HG03571 (cell line): ENCODE results near the gene GDPD1.
"Not testable (repeated sequence)": the region's sequence is repeated elsewhere in the genome, so short reads cannot be mapped to it uniquely, and the experiment has no call there.

Source experiments
- ATAC-seq: cut with Tn5 transposase; IDR thresholded peaks from one replicate; pipeline ENCODE4 v1.9.1; 2021; ENCODE audit not compliant: unreplicated experiment

GDPD1 gene

DNA sequence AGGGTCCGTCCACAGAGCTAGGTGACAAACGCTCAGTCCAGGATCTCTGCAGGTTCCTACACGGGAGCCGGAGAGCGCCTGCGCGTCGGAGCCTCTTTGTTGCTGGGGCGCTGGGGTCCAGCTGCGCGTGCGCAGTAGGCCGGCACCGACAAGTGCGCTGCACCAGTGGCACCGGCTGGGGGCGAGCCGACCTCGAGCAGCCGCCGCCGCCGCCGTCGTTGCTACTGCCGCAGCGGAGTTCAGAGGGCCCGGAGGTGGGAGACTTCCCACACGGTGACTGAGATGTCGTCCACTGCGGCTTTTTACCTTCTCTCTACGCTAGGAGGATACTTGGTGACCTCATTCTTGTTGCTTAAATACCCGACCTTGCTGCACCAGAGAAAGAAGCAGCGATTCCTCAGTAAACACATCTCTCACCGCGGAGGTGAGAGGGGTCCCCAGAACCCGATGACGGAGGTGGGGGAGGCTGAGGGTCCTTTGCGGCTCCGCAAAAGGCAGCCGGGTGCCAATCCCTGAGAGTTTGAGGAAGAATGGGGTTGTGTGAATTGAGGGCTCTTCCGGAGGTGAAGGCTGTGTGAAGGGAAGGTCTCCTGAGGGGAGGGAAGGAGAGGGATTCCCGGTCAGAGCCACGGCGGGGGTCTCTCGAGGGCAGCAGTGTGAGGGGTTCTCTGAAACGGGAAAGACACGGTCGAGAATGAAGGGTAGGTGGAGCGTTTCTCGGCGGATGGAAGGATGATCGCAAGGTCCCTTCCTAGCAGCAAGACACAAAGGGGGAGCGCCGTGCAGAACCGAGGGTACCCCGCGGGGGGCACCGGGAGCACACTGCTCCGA, at the start of gene GDPD1:
Gene GDPD1, plus strand, starts transcription at position 184 of the 831 bp plus-strand sequence. Its CDS starts 99 bp downstream, at position 283.
- peak; percentile 97 for ATAC-seq

DNA sequence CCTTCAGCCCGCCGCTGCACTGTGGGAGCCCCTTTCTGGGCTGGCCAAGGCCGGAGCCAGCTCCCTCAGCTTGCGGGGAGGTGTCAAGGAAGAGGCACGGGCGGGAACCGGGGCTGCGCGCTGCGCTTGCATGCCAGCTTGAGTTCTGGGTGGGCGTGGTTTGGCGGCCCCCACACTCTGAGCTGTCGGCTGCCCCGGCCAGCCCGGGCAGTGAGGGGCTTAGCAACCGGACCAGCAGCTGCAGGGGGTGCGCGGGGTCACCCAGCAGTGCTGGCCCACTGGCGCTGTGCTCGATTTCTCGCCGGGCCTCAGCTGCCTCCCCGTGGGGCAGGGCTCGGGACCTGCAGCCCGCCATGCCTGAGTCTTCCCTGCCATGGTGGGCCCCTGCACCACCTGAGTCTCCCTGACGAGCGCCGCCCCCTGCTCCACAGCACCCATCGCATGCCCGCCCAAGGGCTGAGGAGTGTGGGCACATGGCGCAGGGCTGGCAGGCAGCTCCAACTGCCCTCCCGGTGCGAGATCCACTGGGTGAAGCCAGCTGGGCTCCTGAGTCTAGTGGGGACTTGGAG, 47.8 kb upstream of the GDPD1 start:
- ATAC-seq: no peak

DNA sequence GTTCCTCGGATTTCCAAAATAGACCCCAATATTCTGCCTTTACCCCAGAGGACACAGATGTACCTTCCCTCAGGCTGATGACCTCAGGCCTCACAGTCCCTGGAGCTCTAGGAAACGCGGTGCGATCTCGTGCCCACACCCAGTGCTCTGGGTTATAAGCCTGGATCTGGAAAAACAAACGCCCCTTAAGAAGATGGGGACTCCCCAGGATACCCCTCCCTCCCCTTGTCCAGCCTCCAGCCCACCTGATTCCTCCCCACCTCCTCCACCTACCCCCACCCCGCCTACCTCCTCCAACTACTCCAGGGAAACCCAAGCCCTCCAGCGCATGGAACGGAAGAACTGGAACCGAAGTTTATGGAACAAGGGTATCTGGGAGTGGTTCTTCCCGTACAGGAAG, 45.6 kb upstream of the GDPD1 start:
- ATAC-seq: no peak

DNA sequence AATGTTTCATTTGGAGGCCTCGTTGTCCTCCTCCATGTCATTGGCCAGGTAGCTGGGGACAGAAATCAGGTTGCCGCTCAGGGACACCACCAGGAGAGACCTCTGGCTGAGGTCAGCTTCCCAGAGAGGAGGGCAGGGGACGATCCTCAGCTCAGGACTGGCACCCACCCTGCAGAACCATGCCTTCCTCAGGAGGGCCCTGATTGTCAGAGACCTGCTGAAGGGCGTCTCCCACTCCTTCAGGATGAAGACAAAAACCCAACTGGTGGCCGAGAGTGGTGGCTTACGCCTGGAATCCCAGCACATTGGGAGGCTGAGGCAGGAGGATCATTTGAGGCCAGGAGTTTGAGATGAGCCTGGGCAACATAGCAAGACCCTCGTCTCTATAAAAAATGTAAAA, 45.2 kb upstream of the GDPD1 start:
- no peak for ATAC-seq

DNA sequence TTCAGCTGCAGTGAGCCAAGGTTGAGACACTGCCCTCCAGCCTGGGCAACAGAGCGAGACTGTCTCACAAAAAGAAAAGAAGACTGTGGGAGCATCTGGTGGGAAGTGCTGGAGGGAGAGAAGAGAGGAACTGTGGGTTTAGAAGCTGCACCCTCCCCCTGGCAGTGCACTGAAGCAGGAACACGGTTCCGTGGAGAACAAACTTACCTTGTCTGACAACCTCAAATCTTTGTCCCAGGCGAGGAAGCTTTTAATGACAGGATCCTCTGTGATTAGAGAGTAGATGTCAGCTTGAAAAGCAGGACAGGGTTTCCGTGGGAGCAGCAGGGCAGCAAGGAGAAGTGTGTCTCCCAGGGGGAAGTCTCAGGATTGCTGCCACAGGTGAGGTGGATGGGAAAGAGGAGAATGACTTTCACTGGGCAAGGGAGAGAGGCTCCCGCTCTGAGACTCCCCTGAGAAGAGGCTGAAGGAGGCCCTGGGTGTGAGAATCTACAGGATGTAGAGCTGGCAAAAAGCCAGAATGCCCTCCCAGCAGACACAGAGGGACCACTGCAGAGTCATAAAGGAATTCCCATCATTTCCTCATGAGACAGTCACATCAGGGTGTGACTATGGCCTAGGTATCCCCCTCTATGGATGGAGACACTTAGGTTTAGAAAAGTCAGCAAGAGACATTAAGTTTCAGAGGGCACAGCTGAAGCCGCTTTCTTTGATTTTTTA, 41.9 kb upstream of the GDPD1 start:
- ATAC-seq: no peak

DNA sequence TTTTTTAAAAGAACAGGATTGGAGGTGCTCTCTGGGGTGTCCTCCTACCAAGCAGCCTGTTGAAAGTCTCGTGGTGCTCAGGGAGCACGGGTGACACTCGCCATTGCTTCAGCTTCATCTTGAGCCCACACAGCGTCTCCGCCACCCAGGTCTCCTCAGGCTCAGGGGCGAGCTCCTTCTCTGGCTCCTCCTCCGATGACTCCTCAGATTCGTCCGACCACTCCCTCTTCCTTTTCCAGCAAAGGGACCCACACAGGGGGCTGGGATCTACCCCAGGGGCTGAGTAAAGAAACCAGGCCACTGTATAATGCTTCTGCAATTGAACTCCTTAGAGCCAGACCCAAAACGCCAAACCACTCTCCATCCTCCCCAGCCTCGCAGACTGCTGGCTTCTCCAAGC, 40.7 kb upstream of the GDPD1 start:
- ATAC-seq: not testable (repeated sequence)

DNA sequence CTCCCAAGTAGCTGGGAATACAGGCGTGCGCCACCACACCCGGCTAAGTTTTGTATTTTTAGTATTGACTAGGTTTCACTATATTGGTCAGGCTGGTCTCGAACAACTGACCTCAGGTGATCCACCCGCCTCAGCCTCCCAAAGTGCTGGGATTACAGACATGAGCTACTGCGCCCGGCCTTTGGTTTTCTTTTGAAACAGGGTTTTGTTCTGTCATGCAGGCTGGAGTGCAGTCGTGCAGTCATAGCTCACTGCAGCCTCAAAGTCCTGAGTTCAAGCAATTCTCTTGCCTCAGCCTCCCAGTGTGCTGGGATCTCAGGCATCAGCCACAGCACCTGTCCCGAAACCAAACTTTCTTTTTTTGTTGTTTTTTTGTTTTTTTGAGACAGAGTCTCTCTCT, 39.7 kb upstream of the GDPD1 start:
- no peak for ATAC-seq

DNA sequence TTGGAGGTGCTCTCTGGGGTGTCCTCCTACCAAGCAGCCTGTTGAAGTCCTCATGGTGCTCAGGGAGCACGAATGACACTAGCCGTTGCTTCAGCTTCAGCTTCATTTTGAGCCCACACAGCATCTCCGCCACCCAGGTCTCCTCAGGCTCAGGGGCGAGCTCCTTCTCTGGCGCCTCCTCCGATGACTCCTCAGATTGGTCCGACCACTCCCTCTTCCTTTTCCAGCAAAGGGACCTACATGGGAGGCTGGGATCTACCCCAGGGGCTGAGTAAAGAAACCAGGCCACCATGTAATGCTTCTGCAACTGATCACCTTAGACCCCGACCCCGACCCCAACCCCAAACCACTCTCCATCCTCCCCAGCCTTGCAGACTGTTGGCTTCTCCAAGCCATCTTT, 38.8 kb upstream of the GDPD1 start:
- ATAC-seq: no peak

DNA sequence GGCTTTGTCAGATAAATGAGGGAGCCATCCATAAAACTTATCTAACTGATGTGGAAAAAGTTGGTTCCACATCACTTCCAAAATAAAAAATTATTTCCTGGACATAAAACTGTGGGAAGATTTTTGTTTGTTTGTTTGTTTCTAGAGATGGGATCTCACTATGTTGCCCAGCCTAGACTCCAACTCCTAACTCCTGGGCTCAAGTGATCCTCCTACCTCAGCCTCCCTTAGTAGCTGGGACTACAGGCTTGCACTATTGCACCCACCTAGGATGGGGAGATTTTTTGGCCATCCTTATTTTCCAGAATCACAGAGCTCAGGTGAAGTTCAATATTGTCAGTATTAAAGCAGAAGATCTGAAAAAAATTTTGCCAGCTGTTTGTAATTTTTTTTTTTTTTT, 34.3 kb upstream of the GDPD1 start:
- no peak for ATAC-seq

DNA sequence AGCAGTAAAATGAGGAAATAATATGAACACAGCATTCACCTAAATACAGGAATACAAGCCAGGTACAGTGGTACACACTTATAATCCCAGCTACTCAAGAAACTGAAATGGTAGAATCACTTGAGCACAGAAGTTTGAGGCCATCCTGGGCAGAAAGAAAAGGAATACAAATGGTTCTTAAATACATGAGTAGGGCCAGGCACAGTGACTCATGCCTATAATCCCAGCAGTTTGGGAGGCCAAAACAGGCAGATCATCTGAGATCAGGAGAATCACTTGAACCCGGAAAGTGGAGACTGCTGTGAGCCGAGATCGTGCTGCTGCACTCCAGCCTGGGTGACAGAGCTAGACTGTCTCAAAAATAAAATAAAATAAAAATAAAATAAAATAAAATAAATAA, 33.5 kb upstream of the GDPD1 start:
- ATAC-seq: no peak

DNA sequence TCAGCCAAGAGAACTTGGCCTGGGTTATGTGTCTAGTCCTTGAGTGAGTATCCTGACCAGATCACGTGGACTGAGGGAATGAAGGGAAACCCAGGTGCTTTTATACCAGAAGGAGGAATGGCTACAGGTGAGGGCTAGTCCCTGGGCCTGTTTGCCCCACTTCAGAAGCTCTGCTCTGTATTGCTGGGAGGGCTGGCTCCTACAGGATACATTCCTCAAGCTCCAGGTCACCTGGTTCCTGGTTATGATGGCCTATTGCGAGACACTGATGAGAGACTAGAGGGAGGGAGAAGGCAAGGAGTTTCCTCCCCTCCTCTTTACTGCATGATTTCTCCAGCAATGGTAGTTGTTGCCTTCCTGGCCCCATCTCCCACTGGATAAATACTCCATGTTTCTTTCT, 29.5 kb upstream of the GDPD1 start:
- ATAC-seq: no peak

DNA sequence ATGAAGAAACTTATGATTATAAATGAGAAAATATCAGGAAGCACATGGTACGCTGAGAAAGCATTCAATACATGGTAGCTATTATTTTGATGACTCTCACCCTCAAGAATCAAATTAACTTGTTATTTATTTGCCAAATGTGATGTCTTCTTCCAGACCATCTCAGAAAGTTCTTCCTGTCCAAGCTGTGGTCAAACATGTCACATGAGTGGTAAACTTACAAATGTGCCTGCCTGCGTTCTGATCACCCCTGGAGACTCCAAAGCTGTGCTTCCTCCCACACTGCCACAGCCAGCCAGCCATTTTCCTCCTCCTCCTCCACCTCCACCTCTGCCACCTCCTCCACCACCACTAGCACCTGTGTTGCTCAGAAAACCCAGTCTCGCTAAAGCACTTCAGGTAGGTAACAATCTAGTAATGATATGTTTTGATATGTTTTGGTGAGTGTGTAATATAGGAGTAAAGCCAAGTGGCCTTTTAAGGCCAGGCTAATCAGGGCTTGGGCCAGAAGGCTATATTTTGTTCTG, 26.9 kb upstream of the GDPD1 start:
- ATAC-seq: no peak

DNA sequence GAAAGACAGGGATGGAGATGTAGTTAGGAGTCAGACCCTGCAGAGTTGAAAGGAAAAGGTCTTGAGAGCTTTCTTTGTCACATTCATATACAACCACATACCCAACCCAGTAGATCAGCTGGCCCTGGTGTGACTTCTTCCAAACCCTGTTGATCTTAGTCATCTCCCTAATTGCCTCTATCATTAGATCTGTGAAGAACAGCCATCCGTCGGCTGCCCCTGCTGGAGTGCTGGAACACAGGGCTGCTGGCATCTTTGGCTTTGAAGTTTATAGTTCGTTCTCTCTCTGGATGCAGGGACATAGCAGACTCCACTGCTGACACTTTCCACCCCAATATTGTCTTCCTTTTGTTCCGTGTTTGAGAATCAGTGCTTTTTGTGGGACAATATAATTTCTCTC, 20.9 kb upstream of the GDPD1 start:
- no peak for ATAC-seq

DNA sequence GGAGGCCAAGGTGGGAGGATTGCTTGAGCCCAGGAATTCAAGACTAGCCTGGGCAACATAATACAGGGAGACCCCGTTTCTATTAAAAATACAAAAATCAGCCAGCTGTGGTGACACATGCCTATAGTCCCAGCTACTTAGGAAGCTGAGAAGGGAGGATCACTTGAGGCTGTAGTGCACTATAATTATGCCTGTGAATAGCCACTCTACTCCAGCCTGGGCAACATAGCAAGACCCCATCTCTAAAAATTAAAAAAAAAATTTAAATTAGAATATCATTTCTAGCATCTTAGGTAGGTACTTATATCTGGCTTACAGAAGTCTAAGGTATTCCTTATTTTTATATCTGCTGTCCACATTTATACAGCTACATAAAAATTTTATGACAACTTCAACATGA, 18.0 kb upstream of the GDPD1 start:
- ATAC-seq: no peak

DNA sequence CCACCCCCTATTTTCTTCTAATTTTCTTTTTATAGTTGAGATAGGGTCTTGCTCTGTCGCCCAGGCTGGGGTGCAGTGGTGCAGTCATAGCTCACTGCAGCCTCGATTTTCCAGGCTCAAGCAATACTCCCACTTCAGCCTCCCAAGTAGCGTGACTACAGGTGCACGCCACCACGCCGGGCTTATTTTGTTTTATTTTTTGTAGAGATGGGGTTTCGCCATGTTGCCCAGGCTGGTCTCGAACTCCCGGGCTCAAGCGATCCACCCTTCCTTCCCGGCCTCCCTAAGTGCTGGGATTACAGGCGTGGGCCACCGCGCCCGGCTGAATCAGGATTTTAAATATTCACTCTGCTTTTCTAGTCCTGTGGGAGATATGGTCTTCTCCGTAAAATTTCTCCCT, 941 bp upstream of the GDPD1 start:
- no peak for ATAC-seq

DNA sequence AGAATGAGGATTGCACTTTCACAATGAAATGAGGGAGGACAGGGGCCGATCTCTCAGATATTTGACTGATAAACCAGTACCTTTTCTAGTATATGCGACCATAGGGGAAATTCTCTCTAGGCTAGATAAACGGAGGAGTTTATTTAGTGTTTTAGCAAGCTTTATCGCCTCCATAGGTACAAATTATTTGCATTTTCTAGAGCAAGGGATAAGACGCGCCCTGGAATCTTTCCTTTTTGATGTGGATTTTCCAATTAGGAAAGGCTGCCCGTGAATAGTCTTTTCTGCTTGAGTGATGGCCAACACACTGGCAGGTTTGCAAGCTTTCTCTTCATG, 351 bp upstream of the GDPD1 start:
- ATAC-seq: no peak

DNA sequence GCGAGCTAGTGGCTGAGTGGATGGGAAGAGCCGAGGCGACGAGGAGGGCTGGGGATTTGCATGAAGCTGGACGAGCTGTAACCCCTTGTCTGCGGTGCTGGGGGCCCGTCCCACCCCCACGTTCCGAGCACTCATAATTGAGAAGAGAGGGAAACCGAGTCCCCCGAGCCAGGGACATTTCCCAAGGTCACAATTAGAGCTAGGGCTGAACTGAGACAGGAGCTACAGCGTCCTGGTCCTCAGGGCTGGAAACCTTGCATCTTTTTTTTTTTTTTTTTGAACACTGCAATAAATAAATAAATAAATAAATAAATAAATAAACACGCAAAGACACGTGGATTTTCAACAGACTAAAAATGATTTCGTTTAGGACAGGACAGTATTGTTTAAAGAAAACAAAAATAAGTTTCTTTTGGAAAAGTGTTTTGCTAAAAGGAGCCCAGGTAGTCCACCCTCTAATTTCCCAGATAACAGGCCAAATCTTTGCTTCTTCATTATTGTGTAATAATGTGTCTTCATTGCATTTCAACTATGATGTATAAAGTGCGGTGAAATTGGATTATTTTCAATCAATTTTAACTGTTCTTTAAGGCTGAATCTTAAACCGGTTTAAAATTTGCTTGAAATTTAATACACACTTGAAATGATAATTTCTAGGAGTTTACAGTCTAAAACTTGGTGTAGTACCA, 992 bp downstream of the GDPD1 start:
- ATAC-seq: no peak

DNA sequence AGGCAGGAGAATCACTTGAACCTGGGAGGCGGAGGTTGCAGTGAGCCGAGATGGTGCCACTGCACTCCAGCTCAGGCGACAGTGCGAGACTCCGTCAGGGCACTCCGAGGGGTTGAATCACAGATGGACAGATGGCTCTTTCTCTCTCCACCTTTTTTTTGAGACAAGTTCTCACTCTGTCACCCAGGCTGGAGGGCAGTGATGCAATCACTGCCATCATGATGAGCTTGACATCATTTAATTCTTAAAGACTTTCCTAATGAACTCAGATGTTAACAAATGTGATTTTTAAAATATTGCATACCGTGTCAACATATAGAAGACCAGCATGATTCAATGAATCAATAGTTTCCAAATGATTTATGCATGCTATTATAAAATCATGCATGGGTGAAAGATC, 3.5 kb downstream of the GDPD1 start:
- ATAC-seq: no peak

DNA sequence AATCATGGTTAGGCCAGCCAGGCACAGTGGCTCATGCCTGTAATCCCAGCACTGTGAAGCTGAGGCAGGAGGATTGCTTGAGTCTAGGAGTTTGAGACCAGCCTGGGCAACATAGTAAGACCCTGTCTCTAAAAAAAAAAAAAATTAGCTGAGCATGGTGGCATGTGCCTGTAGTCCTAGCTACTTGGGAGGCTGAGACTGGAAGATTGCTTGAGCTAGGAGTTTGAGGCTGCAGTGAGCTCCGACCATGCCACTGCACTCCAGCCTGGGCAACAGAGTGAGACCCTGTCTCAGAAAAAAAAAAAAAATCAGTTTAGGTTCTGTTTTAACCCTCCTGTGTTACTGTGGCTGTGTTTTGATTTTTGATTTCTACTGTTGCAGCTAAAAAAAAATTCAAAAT, 8.3 kb downstream of the GDPD1 start:
- ATAC-seq: not testable (repeated sequence)

DNA sequence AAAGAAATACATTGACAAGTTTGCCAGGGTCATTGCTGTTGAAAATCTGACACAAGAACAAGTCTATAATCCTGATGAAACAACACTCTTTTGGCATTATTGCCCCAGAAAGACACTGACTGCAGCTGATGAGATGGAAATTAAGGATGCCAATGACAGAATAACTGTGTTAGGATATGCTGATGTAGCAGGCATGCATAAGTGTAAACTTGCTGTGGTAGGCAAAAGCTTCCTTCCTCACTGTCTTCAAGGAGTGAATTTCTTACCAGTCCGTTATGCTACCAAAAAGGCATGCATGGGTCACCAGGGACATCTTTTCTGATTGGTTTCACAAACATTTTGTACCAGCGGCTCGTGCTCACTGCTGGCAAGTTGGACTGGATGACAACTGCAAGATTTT, 10.5 kb downstream of the GDPD1 start:
- ATAC-seq: no peak

DNA sequence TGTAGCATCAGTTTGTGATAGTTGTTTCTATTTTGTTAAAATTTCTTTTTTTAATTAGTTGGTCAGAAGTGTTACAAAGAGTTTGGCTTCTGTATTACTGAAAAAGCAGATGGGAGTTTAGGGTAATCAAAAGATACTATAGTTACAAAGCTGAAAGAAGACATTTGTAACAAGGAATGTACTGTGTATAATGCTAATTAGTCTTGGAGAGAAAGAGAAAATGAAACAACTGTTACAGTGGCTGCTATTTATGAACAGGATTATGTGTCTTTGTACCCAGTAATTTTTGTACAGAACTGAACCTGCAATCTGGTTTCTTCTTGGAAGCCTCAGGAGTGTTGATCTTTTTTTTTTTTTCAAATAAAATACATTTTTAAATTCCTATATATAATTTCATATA, 14.3 kb downstream of the GDPD1 start:
- no peak for ATAC-seq

DNA sequence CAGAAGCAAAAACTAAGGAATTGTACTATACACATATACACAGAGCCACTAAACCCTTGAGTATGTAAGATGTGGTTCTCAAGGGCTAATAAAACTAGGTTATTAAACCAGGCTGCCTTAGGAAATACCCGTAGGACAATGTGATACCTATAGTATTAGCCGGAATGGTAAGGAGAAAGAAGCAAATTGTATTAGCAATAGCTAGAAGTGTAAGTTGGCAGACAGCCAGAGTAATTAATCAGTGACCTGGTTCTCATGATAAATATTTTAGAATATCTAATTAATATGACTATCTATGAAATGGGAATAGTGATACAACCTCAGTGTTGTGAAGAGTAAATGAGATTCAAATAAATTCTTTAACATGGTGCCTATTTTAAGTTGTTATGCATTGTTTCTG, 18.6 kb downstream of the GDPD1 start:
- ATAC-seq: no peak
